ENCODE measurements around the gene SORT1.

GRCh38 chr1:109261006-109261405 lies 136.7 kb downstream of the SORT1 start:
- TF ChIP-seq CTCF (CRISPR knock-in tag; IDR thresholded peaks at IDR 0.05): no peak
- TF ChIP-seq RAD21 (CRISPR knock-in tag; IDR thresholded peaks at IDR 0.05): no peak
- TF ChIP-seq PHF5A (CRISPR knock-in tag; IDR thresholded peaks at IDR 0.05; ENCODE audit: low read depth, unreplicated experiment): no peak
- no peak for TF ChIP-seq NCOR1 (IDR thresholded peaks at IDR 0.05; ENCODE audit: borderline replicate concordance, low read length)
- no peak for TF ChIP-seq MTF1 (CRISPR knock-in tag; IDR thresholded peaks at IDR 0.05)
